HL-60/S4 treated with retinoic acid at 250 ng/mL for 4 days and 3 days (cell line): ENCODE data around the gene JMJD1C.

Experiments
- in situ Hi-C: fragments of 300-500 bp; cut with MboI; formaldehyde crosslinking; loops from 2 replicates; pipeline ENCODE4 v1.7.0; 2022; ENCODE audit warnings: low sequenced_read_pairs

The JMJD1C gene

GRCh38 chr10:63264617-63265221 lies 201.1 kb downstream of the JMJD1C start:
- in situ Hi-C loops = no loop called here

DNA sequence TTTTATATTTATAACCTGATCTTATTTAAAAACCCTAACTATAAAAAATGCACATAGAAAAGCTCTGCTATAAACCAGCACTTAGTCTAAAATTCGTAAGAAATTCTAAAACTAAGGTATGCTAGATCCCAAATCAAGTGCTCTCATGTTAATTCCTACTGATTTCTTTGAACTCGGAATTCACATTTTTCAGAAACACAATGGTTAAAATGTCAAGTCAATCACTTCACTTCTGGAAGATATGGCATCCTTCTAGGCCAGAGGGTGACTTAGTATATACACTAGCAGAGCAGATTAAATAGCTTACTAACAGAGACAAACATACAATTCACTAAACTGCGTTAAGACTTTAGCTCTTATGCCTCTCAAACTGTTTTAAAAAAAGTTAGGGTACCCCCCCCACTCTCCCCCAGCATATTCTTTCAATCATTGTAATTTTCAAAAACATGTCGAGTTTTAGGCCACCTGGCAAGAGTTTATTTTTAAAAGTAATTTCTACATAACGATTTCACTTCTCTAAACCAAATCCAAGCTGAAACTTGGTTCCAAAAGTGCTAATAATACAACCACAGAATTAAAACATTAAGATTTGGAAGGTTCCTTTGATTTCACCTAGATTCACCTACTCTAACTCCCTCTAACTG lies 203.2 kb downstream of the JMJD1C start:
- in situ Hi-C loops = no loop called here

- in situ Hi-C loops = no loop called here
These were observed 204.3 kb downstream of the JMJD1C start for GRCh38 chr10:63261496-63261895.

- in situ Hi-C loops = no loop called here
These were observed 204.9 kb downstream of the JMJD1C start for GRCh38 chr10:63260860-63261251.

GRCh38 chr10:63260103-63260859 lies 205.5 kb downstream of the JMJD1C start:
- in situ Hi-C loops = no loop called here

GRCh38 chr10:63258920-63259678 lies 206.7 kb downstream of the JMJD1C start:
- in situ Hi-C loops = no loop called here

DNA sequence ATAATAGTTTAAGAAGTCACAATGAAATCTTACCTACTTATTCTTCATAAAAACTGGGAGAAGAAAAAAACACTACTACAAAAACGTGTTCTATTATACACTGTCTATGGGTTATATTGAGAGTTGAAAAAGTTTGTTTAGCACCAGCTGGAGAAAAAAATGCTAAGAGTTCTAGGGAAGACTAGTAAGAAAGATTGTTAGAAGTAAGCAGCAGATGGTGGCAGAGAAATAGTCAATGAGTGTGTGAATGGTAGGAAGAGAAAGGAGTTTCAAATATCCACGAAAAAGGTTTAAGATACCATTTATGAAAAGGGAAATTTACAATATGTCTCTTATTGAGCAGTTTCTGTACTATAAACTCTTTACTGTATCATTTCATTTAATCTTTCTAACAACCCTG lies 208.0 kb downstream of the JMJD1C start:
- in situ Hi-C loops = no loop called here

DNA sequence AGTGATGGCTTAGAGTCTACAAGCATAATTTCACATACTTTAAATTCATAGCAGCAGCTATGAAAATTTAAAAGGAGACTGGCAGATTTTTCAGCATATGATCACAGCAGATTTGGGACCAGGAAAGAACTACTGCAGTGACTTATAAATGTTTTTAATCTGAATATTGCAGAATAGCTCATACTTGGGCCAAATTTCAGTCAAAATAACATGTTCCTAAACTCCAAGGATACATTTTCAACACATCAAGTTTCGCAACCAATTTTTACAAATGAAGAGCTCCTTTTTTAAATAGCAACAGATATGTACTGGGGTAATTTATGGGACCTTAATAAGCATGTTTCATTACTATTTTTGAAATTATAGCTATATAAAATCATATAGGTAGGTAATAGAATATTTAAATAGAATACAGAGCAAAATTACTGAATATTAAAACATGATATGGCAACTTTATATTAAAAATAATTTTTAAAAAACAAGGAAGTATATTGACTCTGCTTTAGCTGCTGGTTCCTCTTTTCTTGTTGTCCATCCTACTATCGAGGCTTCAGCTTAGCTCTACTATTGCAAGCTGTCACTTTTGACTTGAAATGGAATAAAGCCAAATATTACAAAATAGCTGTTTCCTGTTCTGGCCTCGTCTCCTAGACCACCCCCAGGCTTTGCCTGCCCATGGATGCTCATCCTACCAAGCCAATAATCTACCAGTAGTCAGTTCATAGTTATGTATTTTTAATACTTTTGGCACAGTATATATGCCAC lies 209.6 kb downstream of the JMJD1C start:
- in situ Hi-C loops = no loop called here

- in situ Hi-C loops = no loop called here
These were observed 210.5 kb downstream of the JMJD1C start for GRCh38 chr10:63255316-63255715.

- in situ Hi-C loops = no loop called here
These were observed 212.7 kb downstream of the JMJD1C start for GRCh38 chr10:63253040-63253439.

- in situ Hi-C loops = no loop called here
These were observed 213.5 kb downstream of the JMJD1C start for GRCh38 chr10:63252095-63252762.

DNA sequence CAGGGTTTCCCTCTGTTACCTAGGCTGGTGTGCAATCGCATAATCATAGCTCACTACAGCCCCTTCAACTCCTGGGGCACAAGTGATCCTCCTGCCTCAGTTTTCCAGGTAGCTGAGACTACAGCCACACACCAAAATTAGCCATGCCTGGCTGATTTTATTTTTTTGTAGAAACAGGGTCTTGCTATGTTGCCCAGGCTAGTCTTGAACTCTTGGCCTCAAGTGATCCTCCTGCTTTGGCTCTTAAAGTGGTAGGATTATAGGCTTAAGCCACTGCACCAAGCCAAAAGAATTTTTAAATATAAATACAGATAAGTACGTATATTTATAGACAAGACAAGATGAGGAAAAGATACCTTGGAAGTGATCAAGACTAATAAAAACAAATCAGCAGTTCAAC lies 215.7 kb downstream of the JMJD1C start:
- in situ Hi-C loops = no loop called here

DNA sequence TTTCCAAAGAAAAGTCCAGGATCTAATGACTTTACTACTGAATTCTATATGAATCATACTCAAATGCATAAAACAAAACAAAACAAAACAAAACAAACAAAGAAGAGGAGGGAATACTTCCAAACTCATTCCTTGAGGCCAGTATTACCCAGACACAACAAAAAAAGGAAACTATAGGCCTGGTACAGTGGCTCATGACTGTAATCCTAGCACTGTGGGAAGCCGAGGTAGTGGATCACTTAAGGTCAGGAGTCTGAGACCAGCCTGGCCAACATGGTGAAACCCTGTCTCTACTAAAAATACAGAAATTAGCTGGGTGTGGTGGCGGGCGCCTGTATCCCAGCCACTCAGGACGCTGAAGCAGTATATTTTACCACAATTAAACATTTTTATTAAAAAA lies 218.0 kb downstream of the JMJD1C start:
- in situ Hi-C loops = no loop called here

GRCh38 chr10:63246356-63246755 lies 219.4 kb downstream of the JMJD1C start:
- in situ Hi-C loops = no loop called here

DNA sequence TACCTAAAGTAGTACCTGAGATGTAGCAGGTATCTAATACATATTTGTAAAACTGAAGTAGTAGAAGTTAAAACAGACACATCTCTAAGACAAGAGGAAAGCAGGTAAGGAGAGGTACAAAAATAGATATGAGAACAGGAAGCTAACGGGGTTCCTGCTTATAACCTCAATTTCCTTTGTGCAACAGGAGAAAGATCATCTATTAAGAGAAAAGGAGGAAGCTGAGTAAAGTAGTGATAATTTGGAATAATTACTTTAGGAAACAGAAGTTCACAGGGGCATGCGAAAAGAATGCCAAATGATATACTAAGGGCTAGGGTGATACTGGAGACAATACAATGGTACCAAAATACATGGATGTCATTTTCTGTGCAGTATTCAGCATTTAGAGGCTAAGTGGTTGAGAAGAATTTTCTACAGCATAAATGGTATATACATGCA lies 223.9 kb downstream of the JMJD1C start:
- in situ Hi-C loops = no loop called here

- in situ Hi-C loops = no loop called here
These were observed 225.0 kb downstream of the JMJD1C start for GRCh38 chr10:63240807-63241206.

DNA sequence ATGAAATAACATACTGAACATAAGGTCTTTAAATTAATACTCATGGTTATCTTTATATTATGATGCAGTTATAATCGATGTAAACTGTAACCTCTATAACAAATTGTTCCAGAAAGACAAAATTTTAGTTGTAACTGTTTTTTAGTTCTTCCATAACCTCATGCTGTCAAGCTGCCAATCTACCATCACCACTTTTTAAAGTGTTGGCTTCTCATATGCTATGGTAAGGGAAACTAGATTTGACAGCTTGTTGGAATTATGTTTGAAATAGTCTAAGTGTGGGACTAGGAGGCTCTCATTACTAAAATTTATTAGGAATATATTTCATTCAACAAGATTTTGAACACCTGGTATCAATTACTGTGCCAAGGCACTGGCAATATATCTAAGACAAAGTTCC lies 227.3 kb downstream of the JMJD1C start:
- in situ Hi-C loops = no loop called here

DNA sequence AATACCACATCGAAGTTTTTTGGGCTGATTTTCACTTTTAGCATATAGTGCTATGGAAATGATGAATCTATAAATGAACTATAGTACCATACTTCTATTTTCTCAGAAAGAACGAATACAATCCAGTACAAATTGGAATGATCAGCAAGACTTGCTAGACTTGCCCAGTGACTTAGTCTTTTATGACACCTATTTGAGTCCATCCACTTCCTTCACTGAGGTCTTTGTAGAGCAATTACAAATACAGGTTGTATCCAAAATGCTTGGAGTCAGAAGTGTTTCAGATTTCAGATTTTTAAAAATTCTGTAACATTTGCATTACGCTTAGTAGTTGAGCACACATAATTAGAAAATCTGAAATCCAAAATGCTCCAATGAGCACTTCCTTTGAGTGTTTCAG lies 228.4 kb downstream of the JMJD1C start:
- in situ Hi-C loops = no loop called here

- in situ Hi-C loops = no loop called here
These were observed 229.5 kb downstream of the JMJD1C start for GRCh38 chr10:63236113-63236935.
